ENCODE measurements around the gene BPIFB3.

- TF ChIP-seq, protein P1, sequence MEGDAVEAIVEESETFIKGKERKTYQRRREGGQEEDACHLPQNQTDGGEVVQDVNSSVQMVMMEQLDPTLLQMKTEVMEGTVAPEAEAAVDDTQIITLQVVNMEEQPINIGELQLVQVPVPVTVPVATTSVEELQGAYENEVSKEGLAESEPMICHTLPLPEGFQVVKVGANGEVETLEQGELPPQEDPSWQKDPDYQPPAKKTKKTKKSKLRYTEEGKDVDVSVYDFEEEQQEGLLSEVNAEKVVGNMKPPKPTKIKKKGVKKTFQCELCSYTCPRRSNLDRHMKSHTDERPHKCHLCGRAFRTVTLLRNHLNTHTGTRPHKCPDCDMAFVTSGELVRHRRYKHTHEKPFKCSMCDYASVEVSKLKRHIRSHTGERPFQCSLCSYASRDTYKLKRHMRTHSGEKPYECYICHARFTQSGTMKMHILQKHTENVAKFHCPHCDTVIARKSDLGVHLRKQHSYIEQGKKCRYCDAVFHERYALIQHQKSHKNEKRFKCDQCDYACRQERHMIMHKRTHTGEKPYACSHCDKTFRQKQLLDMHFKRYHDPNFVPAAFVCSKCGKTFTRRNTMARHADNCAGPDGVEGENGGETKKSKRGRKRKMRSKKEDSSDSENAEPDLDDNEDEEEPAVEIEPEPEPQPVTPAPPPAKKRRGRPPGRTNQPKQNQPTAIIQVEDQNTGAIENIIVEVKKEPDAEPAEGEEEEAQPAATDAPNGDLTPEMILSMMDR (IDR thresholded peaks at IDR 0.05), result no peak
- TF ChIP-seq POLR2A (IDR thresholded peaks at IDR 0.05), result no peak
These were observed 55.0 kb downstream of the BPIFB3 start for GRCh38 chr20:33108661-33109060.

All from suprapubic skin (tissue), 3 donors.